ENCODE measurements around the gene FAM222A. TPM values are rescaled to one million over a fixed set of nuclear protein-coding genes. Genes with fewer than 3 reads are reported as not detected.

The FAM222A gene
- total RNA-seq, 1 experiment from 2014 or later: 5.5 TPM

GRCh38 chr12:109758426-109759420 lies 45.1 kb downstream of the FAM222A start:
- H3K9me3 ChIP-seq (ENCODE audit: low read depth, low read length, poor library complexity, severe bottlenecking): peaks cover 8% of the 10 kb centered on the region
- TF ChIP-seq, protein P1, sequence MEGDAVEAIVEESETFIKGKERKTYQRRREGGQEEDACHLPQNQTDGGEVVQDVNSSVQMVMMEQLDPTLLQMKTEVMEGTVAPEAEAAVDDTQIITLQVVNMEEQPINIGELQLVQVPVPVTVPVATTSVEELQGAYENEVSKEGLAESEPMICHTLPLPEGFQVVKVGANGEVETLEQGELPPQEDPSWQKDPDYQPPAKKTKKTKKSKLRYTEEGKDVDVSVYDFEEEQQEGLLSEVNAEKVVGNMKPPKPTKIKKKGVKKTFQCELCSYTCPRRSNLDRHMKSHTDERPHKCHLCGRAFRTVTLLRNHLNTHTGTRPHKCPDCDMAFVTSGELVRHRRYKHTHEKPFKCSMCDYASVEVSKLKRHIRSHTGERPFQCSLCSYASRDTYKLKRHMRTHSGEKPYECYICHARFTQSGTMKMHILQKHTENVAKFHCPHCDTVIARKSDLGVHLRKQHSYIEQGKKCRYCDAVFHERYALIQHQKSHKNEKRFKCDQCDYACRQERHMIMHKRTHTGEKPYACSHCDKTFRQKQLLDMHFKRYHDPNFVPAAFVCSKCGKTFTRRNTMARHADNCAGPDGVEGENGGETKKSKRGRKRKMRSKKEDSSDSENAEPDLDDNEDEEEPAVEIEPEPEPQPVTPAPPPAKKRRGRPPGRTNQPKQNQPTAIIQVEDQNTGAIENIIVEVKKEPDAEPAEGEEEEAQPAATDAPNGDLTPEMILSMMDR (conservative IDR thresholded peaks at IDR 0.05; ENCODE audit: low read depth, low read length): no peak
- TF ChIP-seq EZH2 (IDR thresholded peaks at IDR 0.05; ENCODE audit: borderline replicate concordance, low read depth, low read length, poor library complexity, severe bottlenecking): no peak
- ChIA-PET POLR2A (ENCODE audit: low non-redundant PET) (no interaction called here), CTCF (no interaction called here)
- no peak overlapping the region for H3K27ac ChIP-seq (ENCODE audit: low read depth, low read length, poor library complexity, severe bottlenecking)
- H3K4me1 ChIP-seq (ENCODE audit: insufficient read depth, low read length, poor library complexity, severe bottlenecking): no peaks in the 10 kb centered on the region
- no peak overlapping the region for H3K4me3 ChIP-seq (ENCODE audit: low read depth, low read length, poor library complexity, severe bottlenecking)
- intact Hi-C loops (cut with micrococcal nuclease; ENCODE audit: unreplicated experiment): no loop called here
- H3K36me3 ChIP-seq (ENCODE audit: insufficient read depth, low read length, poor library complexity, severe bottlenecking): no peaks in the 10 kb centered on the region
- no peaks in the 10 kb centered on the region for H3K27me3 ChIP-seq (replicated peaks; ENCODE audit: insufficient read depth, low read depth, low read length, poor library complexity)
- no TSS peak for BruUV-seq (replicated peaks)
- DNase-seq (ENCODE audit: low spot score): no peak

DNA sequence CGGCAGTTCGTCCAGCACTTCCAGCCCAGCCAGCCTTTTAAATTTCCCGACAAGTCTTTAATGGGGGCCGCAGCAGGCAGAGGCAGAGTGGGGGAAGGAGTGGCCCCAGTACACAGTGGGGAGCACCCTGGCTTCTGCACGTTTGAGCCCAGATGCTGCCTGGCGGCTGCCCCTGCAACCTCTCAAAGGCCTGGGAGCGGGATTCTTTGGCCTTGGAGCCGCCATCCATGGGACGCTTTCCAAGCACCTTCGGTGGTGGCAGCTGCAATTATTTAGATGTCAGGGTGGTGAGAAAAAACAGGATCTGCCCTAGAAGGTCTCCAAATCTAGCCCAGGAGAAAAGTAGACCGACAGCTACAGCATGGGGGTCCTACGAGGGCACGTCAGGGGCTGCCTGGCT lies 46.0 kb downstream of the FAM222A start:
- no peaks in the 10 kb centered on the region for H3K4me1 ChIP-seq (ENCODE audit: insufficient read depth, low read length, poor library complexity, severe bottlenecking)
- DNase-seq (ENCODE audit: low spot score): no peak
- ChIA-PET CTCF (no interaction called here), POLR2A (ENCODE audit: low non-redundant PET) (no interaction called here)
- no peak overlapping the region for H3K27ac ChIP-seq (ENCODE audit: low read depth, low read length, poor library complexity, severe bottlenecking)
- H3K27me3 ChIP-seq (replicated peaks; ENCODE audit: insufficient read depth, low read depth, low read length, poor library complexity): no peaks in the 10 kb centered on the region
- BruUV-seq (replicated peaks): no TSS peak
- H3K9me3 ChIP-seq (ENCODE audit: low read depth, low read length, poor library complexity, severe bottlenecking): peaks cover 8% of the 10 kb centered on the region
- no peak overlapping the region for H3K4me3 ChIP-seq (ENCODE audit: low read depth, low read length, poor library complexity, severe bottlenecking)
- TF ChIP-seq EZH2 (IDR thresholded peaks at IDR 0.05; ENCODE audit: borderline replicate concordance, low read depth, low read length, poor library complexity, severe bottlenecking): no peak
- TF ChIP-seq, protein P1 (conservative IDR thresholded peaks at IDR 0.05; ENCODE audit: low read depth, low read length): no peak
- no peaks in the 10 kb centered on the region for H3K36me3 ChIP-seq (ENCODE audit: insufficient read depth, low read length, poor library complexity, severe bottlenecking)
- intact Hi-C loops (cut with micrococcal nuclease; ENCODE audit: unreplicated experiment): no loop called here

GRCh38 chr12:109760031-109760929 lies 46.7 kb downstream of the FAM222A start:
- BruUV-seq (replicated peaks): no TSS peak
- no peak for DNase-seq (ENCODE audit: low spot score)
- no peak overlapping the region for H3K27ac ChIP-seq (ENCODE audit: low read depth, low read length, poor library complexity, severe bottlenecking)

More at GRCh38 chr12:109760031-109760929, 46.7 kb downstream of the FAM222A start:
- no peaks in the 10 kb centered on the region for H3K36me3 ChIP-seq (ENCODE audit: insufficient read depth, low read length, poor library complexity, severe bottlenecking)
- intact Hi-C loops (cut with micrococcal nuclease; ENCODE audit: unreplicated experiment): no loop called here
- peaks cover 8% of the 10 kb centered on the region for H3K9me3 ChIP-seq (ENCODE audit: low read depth, low read length, poor library complexity, severe bottlenecking)
- no peaks in the 10 kb centered on the region for H3K27me3 ChIP-seq (replicated peaks; ENCODE audit: insufficient read depth, low read depth, low read length, poor library complexity)
- POLR2A ChIA-PET (ENCODE audit: low non-redundant PET): no interaction called here
- CTCF ChIA-PET: interaction anchor here (1.8 kb wide), 1 partner anchor 15 kb away, joined by 4 read pairs; no protein-coding TSS in a partner anchor
- TF ChIP-seq, protein P1 (conservative IDR thresholded peaks at IDR 0.05; ENCODE audit: low read depth, low read length): no peak
- no peak for TF ChIP-seq EZH2 (IDR thresholded peaks at IDR 0.05; ENCODE audit: borderline replicate concordance, low read depth, low read length, poor library complexity, severe bottlenecking)
- H3K4me3 ChIP-seq (ENCODE audit: low read depth, low read length, poor library complexity, severe bottlenecking): no peak overlapping the region
- H3K4me1 ChIP-seq (ENCODE audit: insufficient read depth, low read length, poor library complexity, severe bottlenecking): no peaks in the 10 kb centered on the region
